H1 (cell line): ENCODE results near the gene DYNC2I2. TPM values are rescaled to one million over a fixed set of nuclear protein-coding genes. Genes with fewer than 3 reads are reported as not detected.

Experiments
- ATF2 ChIP-seq: IDR thresholded peaks from 2 replicates; pipeline ENCODE4 v1.6.1; 2012; ENCODE audit warnings: low read length, inconsistent platforms
- CBX5 ChIP-seq: fragments of 300-800, 300-1000 bp; sonication (generic); IDR thresholded peaks from 2 replicates; pipeline ENCODE4 v1.7.1; 2016; ENCODE audit warnings: antibody characterized with exemption, low read length, low read depth
- KDM1A ChIP-seq: fragments of 200-600, 300-600 bp; sonication (generic); IDR thresholded peaks from 2 replicates; pipeline ENCODE4 v1.7.1; 2016; ENCODE audit warnings: mild to moderate bottlenecking, low read length, borderline replicate concordance
- SP4 ChIP-seq: IDR thresholded peaks from 2 replicates; pipeline ENCODE4 v1.6.1; 2012; ENCODE audit warnings: low read length, inconsistent platforms
- polyA plus RNA-seq, 7 experiments: library from polyadenylated mRNA; depleted of rRNA in 3 of 7; stranded (reverse) in 5 of 7; unstranded in 2 of 7; fragments of >200 nt in 5 of 7; fragments of 200-250 nt in 2 of 7; gene quantifications; 1 replicate in 5 of 7; 2 replicates in 1 of 7; 4 replicates in 1 of 7; pipeline versions ENCODE4 v1.2.1 to v1.2.3, GENCODE V29; 2011 to 2013; ENCODE audit warnings: missing spikeins in 2 of 7, mixed read lengths in 2 of 7
- total RNA-seq: library from RNA; stranded (reverse); fragmentation: NEBNext Ultra II Directional; extraction: Animal tissue kit (Norgen Biotek cat#: 25700); gene quantifications from 2 replicates; pipeline ENCODE4 v1.2.1, GENCODE V29; 2021

The DYNC2I2 gene
- total and polyA plus RNA-seq, 2 of the 8 experiments (the other 6 are each of a cell fraction or from before 2014, with no cell fraction given) = 58.0 to 78.5 TPM

- TF ChIP-seq ATF2 = no peak
- no peak for TF ChIP-seq CBX5
- TF ChIP-seq KDM1A = no peak
- no peak for TF ChIP-seq SP4
- TF ChIP-seq, all 59 proteins: peak for 0
Measured at GRCh38 chr9:128617943-128618342, 38.7 kb downstream of the DYNC2I2 start (continued).
